NCI-H2081 (cell line): ENCODE results near the gene PTPRD.
A peak's percentile ranks its signal among the peaks of the same experiment; 100 is the strongest.
"Not testable (repeated sequence)": the region's sequence is repeated elsewhere in the genome, so short reads cannot be mapped to it uniquely, and the experiment has no call there.

Experiments used
- DNase-seq, 2 experiments: peaks; one replicate each; lab custom pipeline; 2025; lab: John Stamatoyannopoulos, UW

Gene PTPRD

GRCh38 chr9:9004810-9005209 lies 1608.0 kb downstream of the PTPRD start:
- DNase-seq: peak in 1 of 2 experiments; percentile 54

DNA sequence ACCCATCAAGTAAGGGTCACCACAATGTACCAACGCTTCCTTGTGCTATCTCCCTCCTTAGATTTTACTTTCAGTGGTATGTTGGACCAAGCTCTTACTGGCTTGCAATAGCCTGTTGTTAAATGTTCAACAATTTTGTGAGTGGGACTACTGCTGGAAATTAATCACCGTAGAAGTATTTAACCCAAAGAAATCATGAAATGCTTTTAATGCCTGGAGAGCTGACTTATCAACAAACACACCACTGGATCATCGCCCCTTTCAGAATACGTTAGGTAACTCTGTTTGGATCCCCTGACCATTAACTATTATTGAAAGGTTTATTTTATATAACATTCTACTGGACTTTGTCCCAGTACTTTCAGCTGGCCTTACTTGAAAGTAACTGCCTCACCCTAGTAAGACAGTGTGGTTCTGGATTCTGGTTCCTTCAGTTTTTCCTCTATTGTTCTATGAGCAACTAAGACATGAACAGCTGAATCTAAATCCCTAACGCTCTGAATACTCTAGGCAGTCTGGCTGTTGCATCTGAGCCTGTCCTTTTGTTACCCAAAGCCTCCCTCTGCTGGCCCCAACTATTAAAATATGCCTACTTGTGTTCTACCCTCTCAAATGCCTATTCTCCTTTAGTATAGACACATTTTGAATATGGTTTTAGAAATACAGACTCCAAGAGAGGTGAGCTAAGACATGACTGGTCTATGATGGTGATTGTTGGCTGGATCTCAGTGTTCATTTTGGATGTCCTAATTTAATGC lies 1609.8 kb downstream of the PTPRD start:
- DNase-seq: peak in 1 of 2 experiments; percentile 52

- DNase-seq: no peak
These were observed 1632.2 kb downstream of the PTPRD start for GRCh38 chr9:8980496-8981013.

GRCh38 chr9:8978334-8978733 lies 1634.5 kb downstream of the PTPRD start:
- no peak for DNase-seq

DNA sequence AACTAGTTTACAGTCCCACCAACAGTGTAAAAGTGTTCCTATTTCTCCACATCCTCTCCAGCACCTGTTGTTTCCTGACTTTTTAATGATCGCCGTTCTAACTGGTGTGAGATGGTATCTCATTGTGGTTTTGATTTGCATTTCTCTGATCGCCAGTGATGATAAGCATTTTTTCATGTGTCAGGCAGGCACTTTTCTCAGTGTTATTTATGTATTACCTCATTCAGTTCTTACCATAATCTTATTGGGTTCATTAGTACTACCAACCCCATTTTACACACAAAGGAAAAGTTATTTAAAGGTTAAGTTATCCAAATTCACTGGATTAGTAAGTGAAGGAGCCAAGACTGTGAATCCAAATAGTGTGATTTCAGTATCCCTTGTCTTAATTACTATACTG lies 1644.5 kb downstream of the PTPRD start:
- DNase-seq: not testable (repeated sequence)

DNA sequence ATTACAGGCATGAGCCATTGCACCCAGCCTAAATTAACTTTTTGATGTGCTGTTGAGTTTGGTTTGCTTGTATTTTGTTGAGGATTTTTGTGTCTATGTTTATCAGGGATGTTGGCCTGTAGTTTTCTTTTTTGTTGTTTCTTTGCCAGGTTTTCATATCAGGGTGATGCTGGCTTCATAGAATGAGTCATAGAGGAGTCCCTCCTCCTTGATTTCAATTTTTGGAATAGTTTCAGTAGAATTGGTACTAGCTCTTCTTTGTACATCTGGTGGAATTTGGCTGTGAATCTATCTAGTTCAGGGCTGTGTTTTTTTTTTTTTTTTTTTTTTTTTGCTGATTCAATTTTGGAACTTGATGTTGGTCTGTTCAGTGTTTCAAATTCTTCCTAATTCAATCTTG lies 1648.9 kb downstream of the PTPRD start:
- no peak for DNase-seq

DNA sequence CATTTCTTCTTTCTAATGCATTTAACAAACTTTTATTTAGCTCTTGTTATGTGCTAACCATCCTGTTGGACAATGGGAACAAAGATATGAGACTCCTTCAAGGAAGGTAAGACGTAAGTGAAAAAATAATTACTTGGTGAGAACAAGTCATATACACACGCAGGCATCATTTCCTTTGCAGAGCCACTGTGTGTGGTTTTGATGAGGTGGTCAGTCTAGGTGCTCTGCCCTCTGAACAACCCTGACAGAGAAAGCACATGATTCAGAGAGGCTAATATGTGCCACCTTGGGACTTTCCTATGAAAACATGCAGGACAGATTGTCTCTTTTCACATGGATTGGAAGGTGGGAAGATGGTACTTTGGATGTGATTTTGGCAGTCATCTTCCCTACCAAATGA lies 1650.7 kb downstream of the PTPRD start:
- no peak for DNase-seq

DNA sequence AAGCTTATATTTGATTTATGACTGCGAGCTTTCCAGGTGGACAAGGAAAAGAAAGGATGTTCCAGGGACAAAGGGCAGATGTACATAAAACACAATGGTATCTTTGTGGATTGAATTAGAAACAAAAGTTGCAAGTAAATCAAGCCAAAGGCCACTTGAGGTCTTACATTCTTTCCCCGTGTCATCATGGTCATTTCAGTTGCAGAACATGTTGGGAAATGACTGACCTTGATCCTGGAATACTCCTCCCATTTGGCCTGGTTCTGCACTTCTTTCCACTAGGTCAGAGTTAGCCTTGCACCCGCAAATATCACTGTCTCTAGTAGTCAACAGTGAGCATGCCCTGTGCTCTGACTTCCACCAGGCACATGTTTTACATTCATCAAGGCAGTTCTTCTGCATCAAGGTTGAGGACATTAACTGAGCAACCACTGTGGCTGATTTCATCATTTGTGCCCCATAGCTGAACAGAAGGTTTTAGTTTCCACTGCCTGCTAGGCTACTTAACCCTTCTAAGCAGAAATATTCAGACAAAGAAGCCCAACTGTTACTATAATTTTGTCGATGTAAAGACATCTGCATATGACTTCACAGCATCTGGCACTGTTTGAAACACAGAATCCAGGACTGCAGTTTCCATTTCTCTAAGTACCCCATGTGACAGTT lies 1651.5 kb downstream of the PTPRD start:
- DNase-seq: no peak

DNA sequence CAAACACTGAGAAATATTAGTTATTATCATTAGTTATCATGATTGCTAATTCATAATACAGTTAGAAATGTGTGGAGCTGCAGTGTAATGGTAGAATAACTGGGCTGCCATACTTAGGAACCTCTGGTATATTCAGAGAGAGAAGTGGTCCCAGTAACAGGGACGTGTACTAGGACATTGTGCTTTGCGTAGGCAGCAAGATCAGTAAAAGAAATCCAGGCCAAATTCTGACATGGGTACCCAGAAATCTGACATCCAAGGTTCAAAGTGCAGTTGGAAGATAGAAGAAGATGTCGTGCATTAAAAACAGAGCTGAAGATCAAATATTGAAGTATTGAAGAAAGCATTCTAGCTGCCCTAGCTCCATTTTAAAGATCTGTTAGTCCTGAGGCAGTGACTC lies 1652.5 kb downstream of the PTPRD start:
- DNase-seq: no peak

GRCh38 chr9:8958358-8958757 lies 1654.4 kb downstream of the PTPRD start:
- DNase-seq: no peak

DNA sequence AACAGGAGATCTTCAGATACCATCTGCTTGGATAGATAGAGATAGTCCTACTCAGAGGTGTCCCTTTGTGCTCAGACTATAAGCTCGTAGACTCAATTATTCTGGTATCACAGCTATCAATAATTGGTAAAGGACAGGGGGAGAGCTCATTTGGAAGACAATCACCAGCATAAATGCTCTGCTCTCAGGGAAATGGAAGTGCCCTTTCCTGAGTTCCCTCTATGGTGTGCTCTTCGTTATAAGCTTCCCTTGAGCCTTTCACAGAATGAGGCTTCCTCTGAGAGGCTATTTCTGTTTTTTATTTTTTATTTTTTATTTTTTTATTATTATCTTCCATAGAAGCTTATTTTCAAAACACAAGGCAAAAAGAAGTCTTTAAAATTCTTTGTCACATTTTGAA lies 1657.5 kb downstream of the PTPRD start:
- DNase-seq: no peak

DNA sequence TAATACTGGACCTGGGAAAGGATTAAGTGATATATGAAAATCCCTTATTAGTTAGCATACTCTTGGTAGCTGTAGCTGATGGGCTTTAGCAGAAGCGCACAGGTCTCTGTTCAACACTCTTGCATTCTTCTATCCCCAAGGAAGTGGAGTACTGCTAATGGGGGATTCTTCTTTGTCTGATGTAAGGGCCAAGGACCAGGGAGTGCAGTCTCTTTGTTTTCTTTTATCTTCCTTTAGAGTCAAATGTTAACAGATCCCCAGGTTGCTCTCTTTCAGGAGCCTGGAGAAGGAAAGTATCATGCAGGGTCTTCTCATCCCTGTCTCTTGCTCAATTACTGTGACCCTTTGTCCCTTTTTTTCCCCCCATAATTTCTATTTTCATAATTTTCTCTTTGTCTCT lies 1666.3 kb downstream of the PTPRD start:
- DNase-seq: no peak

DNA sequence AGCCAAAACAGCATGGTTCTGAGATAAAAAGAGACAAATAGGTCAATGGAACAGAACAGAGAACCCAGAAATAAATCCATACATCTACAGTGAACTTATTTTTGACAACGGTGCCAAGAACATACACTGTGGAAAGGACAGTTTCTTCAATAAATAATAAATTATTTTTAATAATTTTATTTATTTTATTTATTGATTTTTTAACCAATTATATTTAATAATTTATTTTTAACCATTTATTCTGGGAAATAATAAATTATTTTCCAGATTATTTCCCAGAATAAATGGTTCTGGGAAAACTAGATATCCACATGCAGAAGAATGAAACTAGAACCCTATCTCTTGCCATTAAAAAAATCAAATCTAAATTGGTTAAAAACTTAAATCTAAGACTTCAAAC lies 1669.4 kb downstream of the PTPRD start:
- no peak for DNase-seq

- DNase-seq: no peak
These were observed 1672.2 kb downstream of the PTPRD start for GRCh38 chr9:8940650-8941049.

GRCh38 chr9:8926461-8926860 lies 1686.3 kb downstream of the PTPRD start:
- DNase-seq: no peak

DNA sequence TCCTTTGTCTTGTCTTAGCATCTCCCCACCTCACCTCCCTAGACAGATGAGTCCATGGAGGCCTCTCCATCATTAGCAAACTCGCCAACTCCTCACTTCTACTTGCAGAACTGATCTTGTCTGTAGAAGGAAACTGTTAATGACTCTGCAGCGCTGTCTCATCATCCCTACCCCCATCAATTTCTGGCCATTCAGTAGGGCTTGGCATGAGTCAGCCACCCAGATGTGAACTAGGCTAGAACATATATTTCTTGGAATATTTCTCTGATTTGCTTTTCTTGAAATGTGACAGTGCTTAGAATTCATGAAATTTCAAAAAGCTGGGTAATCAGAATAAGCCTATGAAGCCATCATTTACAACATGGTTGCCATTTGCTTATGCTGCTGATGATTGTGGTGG lies 1688.2 kb downstream of the PTPRD start:
- no peak for DNase-seq

DNA sequence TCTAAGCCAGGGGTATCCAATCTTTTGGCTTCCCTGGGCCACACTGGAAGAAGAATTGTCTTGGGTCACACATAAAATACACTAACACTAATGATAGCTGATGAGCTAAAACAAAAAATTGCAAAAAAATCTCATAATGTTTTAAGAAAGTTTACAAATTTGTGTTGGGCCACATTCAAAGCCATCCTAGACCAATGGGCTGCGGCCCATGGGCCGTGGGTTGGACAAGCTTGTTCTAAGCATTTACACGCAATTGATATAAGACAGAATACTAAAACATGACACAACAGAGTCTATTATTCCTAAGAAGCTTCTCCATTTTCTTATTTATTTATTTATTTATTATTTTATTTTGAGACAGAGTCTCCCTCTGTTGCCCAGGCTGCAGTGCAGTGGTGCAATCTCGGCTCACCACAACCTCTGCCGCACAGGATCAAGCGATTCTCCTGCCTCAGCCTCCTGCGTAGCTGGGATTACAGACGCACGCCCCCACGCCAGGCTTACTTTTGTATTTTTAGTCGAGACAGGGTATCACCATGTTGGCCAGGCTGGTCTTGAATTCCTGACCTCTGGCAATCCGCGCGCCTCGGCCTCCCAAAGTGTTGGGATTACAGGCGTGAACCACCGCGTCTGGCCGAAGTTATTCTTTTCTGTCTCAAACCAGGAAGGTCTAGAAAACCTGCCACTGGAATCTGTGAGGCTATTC lies 1692.2 kb downstream of the PTPRD start:
- DNase-seq: not testable (repeated sequence)

GRCh38 chr9:8917956-8918739 lies 1694.7 kb downstream of the PTPRD start:
- DNase-seq: peak; percentile 35 to 85

- peak in 1 of 2 experiments; percentile 37 for DNase-seq
These were observed 1696.0 kb downstream of the PTPRD start for GRCh38 chr9:8916771-8917170.

- DNase-seq: no peak
These were observed 1704.9 kb downstream of the PTPRD start for GRCh38 chr9:8907868-8908267.

- no peak for DNase-seq
These were observed 1707.1 kb downstream of the PTPRD start for GRCh38 chr9:8905731-8906130.
